Stomach (tissue), 9 donors: ENCODE measurements around the gene E2F7. TPM values are rescaled to one million over a fixed set of nuclear protein-coding genes. Genes with fewer than 3 reads are reported as not detected.
"Not testable (repeated sequence)": the region's sequence is repeated elsewhere in the genome, so short reads cannot be mapped to it uniquely, and the experiment has no call there.

Source experiments
- DNase-seq, 2 donors: peaks; one replicate each; pipeline versions ENCODE4 v3.0.0 to v3.0.0-alpha.2; 2013 to 2019
- H3K27ac ChIP-seq, 5 donors: fragments of 200-600 bp in 4 of 5; sonication (generic) in 4 of 5; one replicate each; pipeline ENCODE4 v1.5.1; 2013 to 2019; ENCODE audit warnings: mild to moderate bottlenecking in 1 of 5, moderate library complexity in 1 of 5
- H3K27me3 ChIP-seq, 3 donors: fragments of 200-600 bp; sonication (generic); one replicate each; pipeline ENCODE4 v1.5.1; 2017 to 2019; ENCODE audit warnings: mixed run types in 1 of 3
- H3K36me3 ChIP-seq, 4 donors: fragments of 200-600 bp; sonication (generic); 1 replicate in 3 of 4; 2 replicates in 1 of 4; pipeline ENCODE4 v1.5.1; 2016 to 2019
- H3K4me1 ChIP-seq, 4 donors: fragments of 200-600 bp; sonication (generic); one replicate each; pipeline ENCODE4 v1.5.1; 2016 to 2019
- H3K4me3 ChIP-seq, 4 donors: fragments of 200-600 bp; sonication (generic) in 3 of 4; one replicate each; pipeline ENCODE4 v1.5.1; 2016 to 2019; ENCODE audit warnings: mild to moderate bottlenecking in 1 of 4
- H3K9me3 ChIP-seq, 4 donors: fragments of 200-600 bp; sonication (generic); one replicate each; pipeline ENCODE4 v1.5.1; 2016 to 2019
- CTCF ChIP-seq, 7 experiments: fragments of 450-650 bp in 4 of 7; fragments of 200-600 bp in 3 of 7; sonication (generic) in 3 of 7; IDR thresholded peaks; one replicate each; pipeline ENCODE4 v1.5.1; 2016 to 2019; ENCODE audit warnings: antibody characterized with exemption in 7 of 7, control low read depth in 2 of 7, mild to moderate bottlenecking in 1 of 7
- EP300 ChIP-seq: sonication (generic); formaldehyde crosslinking; IDR thresholded peaks from one replicate; pipeline ENCODE4 v1.6.1; 2017; ENCODE audit warnings: antibody characterized with exemption
- POLR2A ChIP-seq, 4 donors: fragments of 450-650 bp; IDR thresholded peaks; one replicate each; pipeline ENCODE4 v1.6.1; 2016; ENCODE audit warnings: antibody characterized with exemption in 4 of 4, control low read depth in 2 of 4, mild to moderate bottlenecking in 1 of 4, moderate library complexity in 1 of 4
- POLR2AphosphoS5 ChIP-seq, 3 donors: sonication (generic); formaldehyde crosslinking; IDR thresholded peaks; one replicate each; pipeline ENCODE4 v1.6.1; 2016; ENCODE audit warnings: antibody characterized with exemption in 3 of 3
- WGBS, 5 donors: extraction: QIAGEN DNeasy Blood & Tissue Kit in 3 of 5; methylation state at CpG; one replicate each; pipeline versions ENCODE4 v1.1.5 to v1.1.7; 2013 to 2018; 5-methylcytosine and 5-hydroxymethylcytosine counted together
- intact Hi-C: fragments of 100-400 bp; cut with DNase I; formaldehyde crosslinking; loops from one replicate; pipeline ENCODE4 v1.15.1; 2023; ENCODE audit warnings: low total_unique reads
- polyA plus RNA-seq, 3 donors: library from polyadenylated mRNA; stranded (reverse); fragments of 200-250 nt; gene quantifications; one replicate each; pipeline ENCODE4 v1.2.3, GENCODE V29; 2013
- total RNA-seq, 5 donors: library from RNA; depleted of rRNA; stranded (reverse); fragments of >200 nt; gene quantifications; one replicate each; pipeline versions ENCODE4 v1.1.0 to v1.2.3, GENCODE V29; 2014 to 2016
- donor health status: healthy with polysubstance abuse.
- donor health status: Bipolar disorder and iron deficiency.
- donor health status: healthy.

E2F7 gene
- total and polyA plus RNA-seq, 8 donors, result 0.31 to 7.7 (median 0.75) TPM; not detected in 1

GRCh38 chr12:77079631-77080030, 14.3 kb upstream of the E2F7 start:
- Histone ChIP-seq H3K9me3 (peaks cover 0 to 5% (median 0%) of the 10 kb centered on the region in 4 donors), H3K27me3 (peaks cover 0 to 4% (median 0%) of the 10 kb centered on the region in 3 donors), H3K36me3 (no peaks in the 10 kb centered on the region), H3K27ac (no peak overlapping the region), H3K4me1 (no peaks in the 10 kb centered on the region), H3K4me3 (no peak overlapping the region)
- WGBS, 5 donors, result 85 to 94% (median 90%) methylated on average over 3 of the region's 3 CpGs
- TF ChIP-seq POLR2A (IDR thresholded peaks at IDR 0.05) (no peak), POLR2AphosphoS5 (IDR thresholded peaks at IDR 0.05) (no peak), CTCF (IDR thresholded peaks at IDR 0.05) (no peak), EP300 (no peak)
- no peak for DNase-seq
- intact Hi-C loops, result no loop called here

- no peak for DNase-seq
- TF ChIP-seq POLR2A (IDR thresholded peaks at IDR 0.05) (no peak), EP300 (no peak), POLR2AphosphoS5 (IDR thresholded peaks at IDR 0.05) (no peak), CTCF (IDR thresholded peaks at IDR 0.05) (no peak)
- Histone ChIP-seq H3K36me3 (no peaks in the 10 kb centered on the region), H3K9me3 (peaks cover 0 to 5% (median 0%) of the 10 kb centered on the region in 4 donors), H3K27ac (no peak overlapping the region), H3K27me3 (peaks cover 0 to 4% (median 0%) of the 10 kb centered on the region in 3 donors), H3K4me3 (no peak overlapping the region), H3K4me1 (no peaks in the 10 kb centered on the region)
- intact Hi-C loops, result no loop called here
These were observed 12.9 kb upstream of the E2F7 start for GRCh38 chr12:77078231-77078630.

- DNase-seq, result no peak
- Histone ChIP-seq H3K27ac (no peak overlapping the region), H3K4me1 (no peaks in the 10 kb centered on the region), H3K27me3 (peaks cover 0 to 4% (median 0%) of the 10 kb centered on the region in 3 donors), H3K9me3 (peaks cover 0 to 5% (median 0%) of the 10 kb centered on the region in 4 donors), H3K4me3 (no peak overlapping the region), H3K36me3 (no peaks in the 10 kb centered on the region)
- WGBS, 5 donors, result 43 to 68% (median 46%) methylated on average over 1 of the region's 1 CpG
- TF ChIP-seq POLR2AphosphoS5 (IDR thresholded peaks at IDR 0.05) (no peak), EP300 (no peak), CTCF (IDR thresholded peaks at IDR 0.05) (no peak), POLR2A (IDR thresholded peaks at IDR 0.05) (no peak)
- intact Hi-C loops, result no loop called here
These were observed 11.5 kb upstream of the E2F7 start for GRCh38 chr12:77076886-77077285.

- H3K27me3 ChIP-seq, H3K36me3 ChIP-seq, H3K27ac ChIP-seq, H3K4me3 ChIP-seq, intact Hi-C loops, H3K9me3 ChIP-seq, DNase-seq, H3K4me1 ChIP-seq: not testable (repeated sequence)
- WGBS, 5 donors, result 91 to 97% (median 93%) methylated on average over 5 of the region's 5 CpGs
These were observed 8.5 kb upstream of the E2F7 start for GRCh38 chr12:77073894-77074293.

GRCh38 chr12:77072833-77073495, 7.6 kb upstream of the E2F7 start:
- intact Hi-C loops, result no loop called here
- Histone ChIP-seq H3K27ac (no peak overlapping the region), H3K9me3 (no peaks in the 10 kb centered on the region), H3K4me1 (no peaks in the 10 kb centered on the region), H3K27me3 (no peaks in the 10 kb centered on the region), H3K36me3 (no peaks in the 10 kb centered on the region), H3K4me3 (no peak overlapping the region)
- 87 to 96% (median 92%) methylated on average over 3 of the region's 3 CpGs for WGBS, 5 donors
- DNase-seq, result no peak
- TF ChIP-seq POLR2AphosphoS5 (IDR thresholded peaks at IDR 0.05) (no peak), POLR2A (IDR thresholded peaks at IDR 0.05) (no peak), EP300 (no peak), CTCF (IDR thresholded peaks at IDR 0.05) (no peak)
